UCSD-AML1 (cell line): Measurements from ENCODE around the gene RABIF.
"Not testable (repeated sequence)": the region's sequence is repeated elsewhere in the genome, so short reads cannot be mapped to it uniquely, and the experiment has no call there.

Experiments
- DNase-seq: peaks from one replicate; lab custom pipeline; 2025; ENCODE audit not compliant: unreplicated experiment; lab: John Stamatoyannopoulos, UW

RABIF gene

GRCh38 chr1:202835548-202836072, 53.3 kb downstream of the RABIF start:
- peak; percentile 68 for DNase-seq

GRCh38 chr1:202834771-202835547, 54.0 kb downstream of the RABIF start:
- DNase-seq: no peak

GRCh38 chr1:202831906-202832305, 57.0 kb downstream of the RABIF start:
- DNase-seq: no peak

DNA sequence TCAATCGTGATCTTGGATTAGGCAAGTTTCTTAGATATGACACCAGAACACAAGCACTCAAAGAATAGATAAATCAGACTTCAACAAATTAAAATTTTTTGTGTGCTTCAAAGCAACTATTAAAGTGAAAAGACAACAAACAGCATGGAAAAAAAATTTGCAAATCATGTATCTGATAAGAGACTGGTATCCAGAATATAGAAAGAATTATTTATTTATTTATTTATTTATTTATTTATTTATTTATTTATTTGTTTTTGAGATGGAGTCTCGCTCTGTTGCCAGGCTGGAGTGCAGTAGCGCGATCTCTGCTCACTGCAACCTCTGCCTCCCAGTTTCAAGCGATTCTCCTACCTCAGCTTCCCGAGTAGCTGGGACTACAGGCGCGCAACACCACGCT, 59.7 kb downstream of the RABIF start:
- not testable (repeated sequence) for DNase-seq
